Muscle of leg (tissue), 11 donors: ENCODE results near the gene DRAXIN. TPM values are rescaled to one million over a fixed set of nuclear protein-coding genes. Genes with fewer than 3 reads are reported as not detected.

Source experiments
- DNase-seq: peaks from one replicate; pipeline ENCODE4 v3.0.0; 2013
- H3K27ac ChIP-seq: one replicate; pipeline ENCODE4 v1.5.1; 2013; ENCODE audit warnings: mild to moderate bottlenecking, low read length, control low read depth
- H3K27me3 ChIP-seq: one replicate; pipeline ENCODE4 v1.6.1; 2013; ENCODE audit warnings: low read length; ENCODE audit not compliant: control insufficient read depth, insufficient read depth
- H3K36me3 ChIP-seq: one replicate; pipeline ENCODE4 v1.6.1; 2013; ENCODE audit warnings: low read length; ENCODE audit not compliant: control insufficient read depth, insufficient read depth
- H3K4me1 ChIP-seq: one replicate; pipeline ENCODE4 v1.6.1; 2013; ENCODE audit warnings: low read length; ENCODE audit not compliant: control insufficient read depth, insufficient read depth
- H3K4me3 ChIP-seq: one replicate; pipeline ENCODE4 v1.5.1; 2013; ENCODE audit warnings: low read length, control low read depth
- H3K9me3 ChIP-seq: replicated peaks from 2 replicates; pipeline ENCODE4 v1.6.1; 2013; ENCODE audit warnings: low read depth, low read length; ENCODE audit not compliant: control insufficient read depth
- WGBS: methylation state at CpG from one replicate; pipeline ENCODE4 v1.1.5; 2013; ENCODE audit warnings: missing lambda C conversion rate; ENCODE audit not compliant: insufficient coverage; 5-methylcytosine and 5-hydroxymethylcytosine counted together
- polyA plus RNA-seq, 8 donors: library from polyadenylated mRNA; unstranded; fragments of 120-200 nt; gene quantifications; one replicate each; pipeline versions ENCODE4 v1.2.1 to v1.2.3, GENCODE V29; 2013; ENCODE audit warnings: inconsistent platforms in 1 of 8, low replicate concordance in 1 of 8; ENCODE audit not compliant: insufficient read length in 8 of 8, insufficient read depth in 1 of 8
- total RNA-seq: library from RNA; stranded (reverse); fragments of 120-200 nt; gene quantifications from one replicate; pipeline ENCODE4 v1.2.4, GENCODE V29; 2013

The DRAXIN gene
- total and polyA plus RNA-seq, 9 donors = 0.20 to 0.56 (median 0.28) TPM

- H3K27ac ChIP-seq = no peak overlapping the region
- H3K36me3 ChIP-seq = peaks cover 3% of the 10 kb centered on the region
- no peaks in the 10 kb centered on the region for H3K9me3 ChIP-seq
- DNase-seq = no peak
- peaks cover 20% of the 10 kb centered on the region for H3K4me1 ChIP-seq
- peaks cover 44% of the 10 kb centered on the region for H3K27me3 ChIP-seq
- peak overlapping the region; percentile 33 for H3K4me3 ChIP-seq
- WGBS = 7% methylated on average over 29 of the region's 45 CpGs
These were observed 36.3 kb upstream of the DRAXIN start for GRCh38 chr1:11654939-11655808.

GRCh38 chr1:11657654-11658053 lies 33.9 kb upstream of the DRAXIN start:
- WGBS = 43% methylated on average over 2 of the region's 6 CpGs
- Histone ChIP-seq H3K4me1 (peaks cover 20% of the 10 kb centered on the region), H3K4me3 (no peak overlapping the region), H3K36me3 (peaks cover 5% of the 10 kb centered on the region), H3K27me3 (peaks cover 25% of the 10 kb centered on the region), H3K9me3 (no peaks in the 10 kb centered on the region), H3K27ac (no peak overlapping the region)
- no peak for DNase-seq

GRCh38 chr1:11658542-11658941 lies 33.0 kb upstream of the DRAXIN start:
- H3K36me3 ChIP-seq = peaks cover 5% of the 10 kb centered on the region
- no peak overlapping the region for H3K27ac ChIP-seq
- WGBS = 85% methylated on average over 14 of the region's 23 CpGs

DNA sequence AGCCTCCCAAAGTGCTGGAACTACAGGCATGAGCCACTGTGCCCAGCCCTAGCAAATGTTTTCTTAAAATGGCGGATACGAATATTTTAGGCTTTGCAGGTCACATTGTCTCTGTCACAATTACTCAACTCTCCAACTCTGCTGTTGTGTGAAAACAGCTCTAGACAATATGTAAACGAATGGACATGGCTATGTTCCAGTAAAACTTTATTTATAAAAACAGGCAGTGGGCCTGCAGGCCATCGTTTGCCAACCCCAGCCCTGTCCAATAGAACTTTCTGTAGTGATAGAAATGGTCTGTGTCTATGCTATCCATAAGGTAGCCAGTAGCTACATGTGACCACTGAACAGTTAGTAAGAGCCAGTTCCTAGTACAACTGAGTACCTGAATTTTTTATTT lies 31.8 kb upstream of the DRAXIN start:
- Histone ChIP-seq H3K27ac (no peak overlapping the region), H3K9me3 (no peaks in the 10 kb centered on the region), H3K27me3 (peaks cover 8% of the 10 kb centered on the region), H3K36me3 (peaks cover 5% of the 10 kb centered on the region), H3K4me1 (peaks cover 12% of the 10 kb centered on the region), H3K4me3 (no peak overlapping the region)
- no peak for DNase-seq
- WGBS = no CpG with 5 or more reads among the region's 4 CpGs

More at GRCh38 chr1:11658542-11658941, 33.0 kb upstream of the DRAXIN start:
- peaks cover 18% of the 10 kb centered on the region for H3K4me1 ChIP-seq
- H3K9me3 ChIP-seq = no peaks in the 10 kb centered on the region
- no peak overlapping the region for H3K4me3 ChIP-seq
- DNase-seq = no peak
- peaks cover 17% of the 10 kb centered on the region for H3K27me3 ChIP-seq

GRCh38 chr1:11661103-11661502 lies 30.4 kb upstream of the DRAXIN start:
- peaks cover 5% of the 10 kb centered on the region for H3K36me3 ChIP-seq
- peaks cover 3% of the 10 kb centered on the region for H3K27me3 ChIP-seq
- H3K4me1 ChIP-seq = peaks cover 2% of the 10 kb centered on the region
- no peak overlapping the region for H3K27ac ChIP-seq
- H3K9me3 ChIP-seq = no peaks in the 10 kb centered on the region
- DNase-seq = no peak
- H3K4me3 ChIP-seq = no peak overlapping the region
- 89% methylated on average over 15 of the region's 17 CpGs for WGBS

DNA sequence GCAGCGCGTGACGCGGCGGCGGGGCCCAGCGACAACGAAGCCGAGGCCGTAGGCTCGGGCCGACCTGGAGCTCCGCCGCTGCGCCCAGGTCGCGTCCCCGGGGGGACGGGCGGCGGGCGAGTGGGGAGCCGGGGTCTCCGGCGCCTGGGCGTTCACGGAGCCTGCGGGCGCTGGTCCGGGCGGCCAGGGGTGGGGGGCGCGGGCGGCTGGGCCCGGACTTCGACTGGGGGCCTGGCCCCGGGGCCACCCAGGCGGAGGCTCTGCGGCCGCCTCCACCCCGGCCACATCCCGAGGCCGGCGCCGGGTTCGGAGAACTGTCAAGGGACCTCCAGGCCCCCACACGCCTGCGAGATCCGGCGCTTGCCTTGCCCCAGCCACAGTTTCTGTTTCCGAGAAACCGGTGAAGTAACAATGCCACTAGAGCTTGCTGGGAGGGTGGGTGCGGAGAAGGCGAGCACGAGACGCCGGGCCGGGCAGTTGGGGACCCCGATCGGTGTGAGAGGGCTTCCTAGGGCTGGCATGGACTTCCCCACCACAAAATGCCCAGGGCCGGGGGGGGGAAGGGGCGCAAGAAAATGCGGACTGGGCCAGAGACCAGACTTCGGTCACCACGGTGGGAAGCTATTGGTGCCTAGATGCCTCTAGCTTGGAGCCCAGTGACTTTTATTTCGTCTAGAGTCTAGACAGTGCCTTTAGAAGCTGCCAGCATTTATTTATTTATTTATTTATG lies 27.0 kb upstream of the DRAXIN start:
- peak; percentile 62 for DNase-seq
- Histone ChIP-seq H3K27me3 (peaks cover 3% of the 10 kb centered on the region), H3K9me3 (no peaks in the 10 kb centered on the region), H3K4me1 (peaks cover 2% of the 10 kb centered on the region), H3K4me3 (peak overlapping the region; percentile 54), H3K27ac (peak overlapping the region; percentile 59), H3K36me3 (peaks cover 8% of the 10 kb centered on the region)
- under 1% methylated on average over 55 of the region's 66 CpGs for WGBS

- WGBS = 52% methylated on average over 11 of the region's 14 CpGs
- peaks cover 20% of the 10 kb centered on the region for H3K36me3 ChIP-seq
These were observed 23.0 kb upstream of the DRAXIN start for GRCh38 chr1:11668516-11668915.

GRCh38 chr1:11670747-11671146 lies 20.8 kb upstream of the DRAXIN start:
- Histone ChIP-seq H3K4me1 (no peaks in the 10 kb centered on the region), H3K9me3 (no peaks in the 10 kb centered on the region), H3K4me3 (no peak overlapping the region), H3K36me3 (peaks cover 39% of the 10 kb centered on the region), H3K27me3 (no peaks in the 10 kb centered on the region), H3K27ac (no peak overlapping the region)
- no peak for DNase-seq
- 49% methylated on average over 5 of the region's 6 CpGs for WGBS

More at GRCh38 chr1:11668516-11668915, 23.0 kb upstream of the DRAXIN start:
- Histone ChIP-seq H3K4me1 (peaks cover 2% of the 10 kb centered on the region), H3K27me3 (no peaks in the 10 kb centered on the region), H3K27ac (no peak overlapping the region), H3K4me3 (no peak overlapping the region), H3K9me3 (no peaks in the 10 kb centered on the region)
- no peak for DNase-seq

DNA sequence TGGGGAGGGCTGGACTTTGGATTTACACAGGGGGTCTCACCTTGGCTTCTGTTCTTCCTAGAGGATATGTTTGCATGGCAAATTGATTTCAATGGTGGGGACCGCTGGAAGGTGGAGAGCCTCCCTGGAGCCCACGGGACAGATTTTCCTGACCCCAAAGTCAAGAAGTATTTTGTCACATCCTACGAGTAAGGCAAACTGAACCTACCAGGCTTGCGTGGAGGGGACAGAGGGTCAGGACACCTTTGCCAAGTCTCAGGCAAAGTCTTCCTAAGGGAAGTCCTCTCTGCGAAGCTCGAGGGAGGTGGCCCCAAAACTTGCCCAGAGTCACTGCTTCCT lies 20.3 kb upstream of the DRAXIN start:
- no peak overlapping the region for H3K27ac ChIP-seq
- no peak overlapping the region for H3K4me3 ChIP-seq
- H3K9me3 ChIP-seq = no peaks in the 10 kb centered on the region
- no peaks in the 10 kb centered on the region for H3K27me3 ChIP-seq
- WGBS = 80% methylated on average over 6 of the region's 6 CpGs
- DNase-seq = no peak
- no peaks in the 10 kb centered on the region for H3K4me1 ChIP-seq
- H3K36me3 ChIP-seq = peaks cover 42% of the 10 kb centered on the region

- no peak overlapping the region for H3K4me3 ChIP-seq
- H3K4me1 ChIP-seq = no peaks in the 10 kb centered on the region
- H3K9me3 ChIP-seq = no peaks in the 10 kb centered on the region
- DNase-seq = no peak
- H3K36me3 ChIP-seq = peaks cover 48% of the 10 kb centered on the region
- WGBS = 87% methylated on average over 12 of the region's 14 CpGs
- H3K27ac ChIP-seq = no peak overlapping the region
- no peaks in the 10 kb centered on the region for H3K27me3 ChIP-seq
These were observed 19.8 kb upstream of the DRAXIN start for GRCh38 chr1:11671544-11672286.
